Measurements from ENCODE around the gene GPATCH4. TPM values are rescaled to one million over a fixed set of nuclear protein-coding genes. Genes with fewer than 3 reads are reported as not detected.

GPATCH4 gene
- total RNA-seq, 1 donor = 24.2 TPM

GRCh38 chr1:156579472-156579871 lies 21.8 kb downstream of the GPATCH4 start, which contains the start of gene TTC24:
Gene TTC24, plus strand, starts transcription at chr1:156579723. Its CDS starts 1,642 bp downstream, at chr1:156581365.
- H3K4me3 ChIP-seq (ENCODE audit: low read depth, low read length) = no peak within 1 kb of the TSS
- no peak for TF ChIP-seq CTCF (IDR thresholded peaks at IDR 0.05; ENCODE audit: insufficient read depth, low read depth, low read length)
- no peak for DNase-seq (ENCODE audit: low read depth)

DNA sequence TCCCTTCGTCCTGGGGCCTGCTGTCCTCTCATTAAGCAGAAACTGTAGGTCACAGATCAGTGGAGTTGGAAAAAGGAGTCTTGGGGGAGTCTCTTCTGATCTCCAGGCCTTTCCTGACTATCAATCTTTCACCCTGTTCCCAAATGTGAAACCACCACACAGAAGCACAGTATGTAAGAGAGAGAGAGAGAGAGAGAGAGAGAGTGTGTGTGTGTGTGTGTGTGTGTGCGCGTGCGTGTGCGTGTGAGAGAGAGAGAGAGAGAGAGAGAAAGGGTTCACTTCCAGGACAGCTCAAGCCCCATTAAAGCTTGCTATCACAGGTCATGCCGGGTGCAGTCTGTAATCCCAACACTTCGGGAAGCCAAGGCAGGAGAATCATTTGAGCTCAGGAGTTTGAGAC lies 23.2 kb downstream of the GPATCH4 start:
- H3K4me3 ChIP-seq (ENCODE audit: low read depth, low read length) = no peak overlapping the region
- no peak for TF ChIP-seq CTCF (IDR thresholded peaks at IDR 0.05; ENCODE audit: insufficient read depth, low read depth, low read length)
- no peak for DNase-seq (ENCODE audit: low read depth)

DNA sequence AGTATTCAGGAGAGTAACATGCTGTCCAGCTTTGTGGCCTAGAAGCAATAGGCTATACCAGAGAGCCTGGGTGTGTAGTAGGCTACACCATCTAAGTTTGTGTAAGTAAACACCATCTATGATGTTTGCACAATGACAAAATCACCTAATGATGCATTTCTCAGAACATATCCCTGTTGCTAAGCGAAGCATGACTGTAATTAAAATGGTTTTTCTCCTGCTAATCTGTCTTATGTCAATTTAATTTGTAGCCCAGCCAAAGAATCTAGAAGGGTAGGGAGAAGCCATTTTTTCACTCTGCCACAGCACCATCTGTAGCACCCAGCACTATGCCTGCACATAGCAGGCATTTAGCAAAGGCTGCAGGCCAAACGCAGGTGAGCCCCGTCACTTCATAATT lies 23.7 kb downstream of the GPATCH4 start:
- H3K4me3 ChIP-seq (ENCODE audit: low read depth, low read length) = no peak overlapping the region
- no peak for DNase-seq (ENCODE audit: low read depth)
- TF ChIP-seq CTCF (IDR thresholded peaks at IDR 0.05; ENCODE audit: insufficient read depth, low read depth, low read length) = no peak

DNA sequence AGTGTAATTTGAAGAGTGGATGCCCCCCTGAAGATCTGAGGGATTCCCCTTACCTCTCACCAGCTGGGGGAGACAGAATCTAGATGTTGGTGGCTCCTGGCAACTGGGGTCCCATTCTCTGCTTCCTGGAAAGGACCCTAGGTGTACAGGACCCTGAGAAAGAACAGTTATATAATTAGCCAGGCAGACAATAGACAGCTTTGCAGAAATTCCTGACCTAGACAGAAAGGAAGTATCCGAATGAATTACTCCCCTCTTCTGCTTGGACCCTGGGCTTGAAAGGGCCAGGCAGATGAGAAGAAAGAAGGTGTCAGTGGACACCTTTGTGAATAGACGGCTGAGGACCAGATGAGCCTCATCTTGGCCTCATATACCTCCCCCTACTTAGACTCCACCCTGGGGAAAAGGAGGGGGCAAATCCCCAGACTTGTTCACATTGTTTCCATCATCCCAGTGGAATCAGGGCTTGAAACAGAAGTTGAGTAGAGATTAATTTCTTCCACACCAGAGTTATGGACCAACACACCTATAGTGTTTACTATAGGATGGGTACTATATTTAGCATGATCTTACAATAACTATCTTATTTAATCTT lies 27.1 kb downstream of the GPATCH4 start:
- H3K4me3 ChIP-seq (ENCODE audit: low read depth, low read length) = no peak overlapping the region
- DNase-seq (ENCODE audit: low read depth) = no peak
- no peak for TF ChIP-seq CTCF (IDR thresholded peaks at IDR 0.05; ENCODE audit: insufficient read depth, low read depth, low read length)

DNA sequence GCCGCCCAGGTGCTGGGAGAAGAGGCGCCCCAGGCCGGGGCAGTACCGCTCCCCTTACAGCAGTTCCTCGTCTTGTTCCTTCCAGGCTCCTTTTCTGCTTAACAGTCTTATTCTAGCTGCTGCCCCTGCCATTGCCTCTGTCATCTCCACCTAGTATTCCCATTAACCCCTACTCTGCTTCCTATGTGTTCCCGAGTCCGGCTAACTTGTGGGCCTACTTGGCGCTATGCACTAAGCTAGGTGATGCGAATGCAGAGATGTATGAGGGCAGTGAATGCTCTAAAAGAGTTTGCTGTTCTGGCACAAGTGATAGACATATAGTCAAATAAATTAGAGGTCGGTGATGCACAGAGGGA lies 28.6 kb downstream of the GPATCH4 start:
- no peak for DNase-seq (ENCODE audit: low read depth)
- peak overlapping the region; percentile 71 for H3K4me3 ChIP-seq (ENCODE audit: low read depth, low read length)
- no peak for TF ChIP-seq CTCF (IDR thresholded peaks at IDR 0.05; ENCODE audit: insufficient read depth, low read depth, low read length)

DNA sequence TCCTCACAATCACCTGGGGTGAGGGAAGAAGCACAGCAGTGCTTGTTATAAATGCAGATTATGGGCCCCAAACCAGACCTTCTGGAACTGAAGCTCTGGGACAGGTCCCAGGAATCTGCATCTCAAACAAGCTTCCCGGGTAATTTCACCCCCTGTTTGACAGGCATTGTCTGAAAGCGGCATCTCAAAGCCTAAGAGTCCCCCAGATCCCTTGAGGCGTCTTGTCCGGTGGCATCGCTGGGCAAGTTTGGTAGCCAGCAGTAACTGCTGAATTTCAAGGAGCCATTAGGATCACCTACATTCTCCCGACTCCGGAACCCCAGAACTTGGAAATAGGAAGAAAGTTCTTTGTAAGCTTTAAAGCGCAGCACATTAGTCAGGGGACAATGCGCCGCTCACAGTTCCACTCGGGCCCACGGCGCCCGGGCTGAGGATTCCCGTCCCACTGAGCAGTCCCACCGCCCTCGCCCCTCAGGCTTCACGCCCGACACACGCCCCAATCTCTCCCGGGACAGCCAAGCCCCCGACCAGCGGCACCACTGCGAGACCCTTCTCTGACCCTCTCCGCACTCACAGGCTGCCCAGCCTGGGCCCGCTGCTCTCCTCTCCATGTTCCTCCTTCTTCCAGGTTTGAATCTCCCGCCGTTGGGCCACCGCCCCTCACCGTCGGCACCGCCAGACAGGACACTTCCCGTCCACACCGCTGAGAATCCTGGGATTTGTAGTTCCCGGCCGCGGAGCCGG lies 29.2 kb downstream of the GPATCH4 start, which contains the start of gene IQGAP3:
Gene IQGAP3 (minus strand): TSS at position 647 of the 744 bp plus-strand sequence. CDS start 36 bp downstream, at position 611.
- TF ChIP-seq CTCF (IDR thresholded peaks at IDR 0.05; ENCODE audit: insufficient read depth, low read depth, low read length) = no peak
- DNase-seq (ENCODE audit: low read depth) = peak; percentile 77
- H3K4me3 ChIP-seq (ENCODE audit: low read depth, low read length) = peak within 1 kb of the TSS; percentile 71

Data from fibroblast of villous mesenchyme (primary cell).